Trophoblast cell (in vitro differentiated cells and primary cell): ENCODE results near the gene SLC45A3.

Source experiments
- DNase-seq, 2 donors: peaks; one replicate each; pipeline ENCODE4 v3.0.0-alpha.2; 2016
- H2AFZ ChIP-seq: 2 replicates; pipeline ENCODE4 v1.6.1; 2013; ENCODE audit warnings: low read length, moderate library complexity, mild to moderate bottlenecking; ENCODE audit not compliant: insufficient read depth, poor library complexity
- H2AK5ac ChIP-seq: 2 replicates; pipeline ENCODE4 v1.6.1; 2013; ENCODE audit warnings: mild to moderate bottlenecking, low read length
- H2BK120ac ChIP-seq: 2 replicates; pipeline ENCODE4 v1.6.1; 2013; ENCODE audit warnings: low read length, mild to moderate bottlenecking, moderate library complexity; ENCODE audit not compliant: insufficient read depth, poor library complexity
- H2BK12ac ChIP-seq: 2 replicates; pipeline ENCODE4 v1.6.1; 2013; ENCODE audit warnings: mild to moderate bottlenecking, low read length, moderate library complexity
- H2BK5ac ChIP-seq: 2 replicates; pipeline ENCODE4 v1.6.1; 2013; ENCODE audit warnings: low read length, low read depth, moderate library complexity, mild to moderate bottlenecking; ENCODE audit not compliant: poor library complexity
- H3K14ac ChIP-seq: 2 replicates; pipeline ENCODE4 v1.6.1; 2013; ENCODE audit warnings: mild to moderate bottlenecking, low read length
- H3K18ac ChIP-seq: 2 replicates; pipeline ENCODE4 v1.6.1; 2013; ENCODE audit warnings: mild to moderate bottlenecking, low read length
- H3K23ac ChIP-seq: 2 replicates; pipeline ENCODE4 v1.6.1; 2013; ENCODE audit warnings: low read length
- H3K27ac ChIP-seq: 2 replicates; pipeline ENCODE4 v1.5.1; 2013; ENCODE audit warnings: low read depth, mild to moderate bottlenecking, inconsistent platforms, low read length, moderate library complexity
- H3K27me3 ChIP-seq: 2 replicates; pipeline ENCODE4 v1.6.1; 2013; ENCODE audit warnings: inconsistent platforms, mild to moderate bottlenecking, low read length, moderate library complexity; ENCODE audit not compliant: insufficient read depth
- H3K36me3 ChIP-seq, 2 experiments: 1 replicate in 1 of 2; 2 replicates in 1 of 2; pipeline ENCODE4 v1.6.1; 2013; ENCODE audit warnings: low read length in 2 of 2, mild to moderate bottlenecking in 2 of 2, moderate library complexity in 1 of 2; ENCODE audit not compliant: insufficient read depth in 2 of 2, control insufficient read depth in 1 of 2
- H3K4ac ChIP-seq: 2 replicates; pipeline ENCODE4 v1.6.1; 2013; ENCODE audit warnings: low read depth, mild to moderate bottlenecking, low read length, moderate library complexity
- H3K4me1 ChIP-seq, 2 experiments: 1 replicate in 1 of 2; 2 replicates in 1 of 2; pipeline ENCODE4 v1.6.1; 2013; ENCODE audit warnings: low read length in 2 of 2, mild to moderate bottlenecking in 2 of 2, moderate library complexity in 1 of 2; ENCODE audit not compliant: insufficient read depth in 2 of 2, control insufficient read depth in 1 of 2
- H3K4me2 ChIP-seq: 2 replicates; pipeline ENCODE4 v1.6.1; 2013; ENCODE audit warnings: inconsistent platforms, mild to moderate bottlenecking, low read length, moderate library complexity
- H3K4me3 ChIP-seq: 2 replicates; pipeline ENCODE4 v1.5.1; 2013; ENCODE audit warnings: mild to moderate bottlenecking, low read depth, low read length, inconsistent platforms
- H3K79me1 ChIP-seq: one replicate; pipeline ENCODE4 v1.6.1; 2013; ENCODE audit warnings: low read length
- H3K79me2 ChIP-seq: 2 replicates; pipeline ENCODE4 v1.6.1; 2013; ENCODE audit warnings: low read length, mild to moderate bottlenecking; ENCODE audit not compliant: control insufficient read depth, insufficient read depth, poor library complexity
- H3K9ac ChIP-seq: 2 replicates; pipeline ENCODE4 v1.6.1; 2013; ENCODE audit warnings: mild to moderate bottlenecking, low read length
- H3K9me3 ChIP-seq: 2 replicates; pipeline ENCODE4 v1.6.1; 2013; ENCODE audit warnings: low read depth, mild to moderate bottlenecking, control low read depth, inconsistent platforms, low read length; ENCODE audit not compliant: insufficient read depth
- H4K12ac ChIP-seq: 2 replicates; pipeline ENCODE4 v1.6.1; 2013; ENCODE audit warnings: low read depth, mild to moderate bottlenecking, low read length, moderate library complexity
- H4K8ac ChIP-seq: 2 replicates; pipeline ENCODE4 v1.6.1; 2013; ENCODE audit warnings: low read depth, mild to moderate bottlenecking, low read length, moderate library complexity
- H4K91ac ChIP-seq: one replicate; pipeline ENCODE4 v1.6.1; 2013; ENCODE audit warnings: low read depth, mild to moderate bottlenecking, low read length, moderate library complexity
- WGBS: extraction: QIAGEN DNeasy Blood & Tissue Kit; methylation state at CpG from one replicate; pipeline ENCODE4 v1.1.7; 2013; ENCODE audit warnings: missing lambda C conversion rate; ENCODE audit not compliant: insufficient read length, insufficient coverage; ENCODE audit errors: extremely low coverage; 5-methylcytosine and 5-hydroxymethylcytosine counted together

SLC45A3 gene

DNA sequence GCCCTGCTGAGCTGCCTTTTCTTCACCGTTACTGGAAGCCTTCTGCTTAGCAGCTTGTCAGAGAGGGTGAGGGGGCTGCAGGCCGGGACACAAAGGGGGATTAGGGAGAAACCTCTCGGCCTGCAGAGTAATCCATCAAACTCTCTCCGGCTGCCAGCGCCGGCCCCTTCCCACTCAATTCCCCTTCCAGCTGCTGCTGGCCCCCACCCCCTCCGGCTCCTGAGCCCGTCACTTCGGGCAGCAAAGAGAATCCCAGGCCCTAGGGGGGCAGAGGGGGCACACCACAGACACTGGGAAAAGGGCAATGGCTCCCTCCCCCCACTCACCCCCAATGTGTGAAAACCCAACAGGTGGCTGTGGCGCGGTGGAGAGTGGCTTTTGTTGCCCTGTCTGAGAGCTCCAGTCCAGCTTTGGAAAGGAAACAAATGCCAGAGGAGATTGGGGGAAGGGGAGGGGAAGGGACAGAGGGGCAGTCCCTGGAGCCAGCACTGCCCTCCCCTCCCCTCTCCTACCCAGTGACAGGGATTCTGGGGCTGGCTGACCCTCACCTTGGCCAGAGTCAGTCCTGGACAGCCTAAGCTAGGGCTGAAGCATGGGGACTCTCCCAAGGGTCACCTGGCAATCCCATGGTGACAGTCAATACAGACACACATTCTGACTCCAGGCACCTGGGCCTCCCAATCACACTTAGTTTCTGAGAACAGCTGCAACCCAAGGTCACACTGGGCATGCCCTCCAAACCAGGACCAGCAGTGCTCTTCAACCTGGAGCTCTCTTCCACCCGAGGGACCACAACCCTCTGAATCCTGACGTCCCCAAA is 9.5 kb downstream of the SLC45A3 start:
- no CpG with 5 or more reads among the region's 13 CpGs for WGBS
- Histone ChIP-seq H3K79me2 (no peaks in the 10 kb centered on the region), H2BK5ac (no peak overlapping the region), H2AK5ac (no peak overlapping the region), H4K8ac (no peak overlapping the region), H3K23ac (no peak overlapping the region), H2BK120ac (no peak overlapping the region), H2AFZ (no peak overlapping the region), H4K12ac (no peak overlapping the region), H3K79me1 (no peaks in the 10 kb centered on the region), H3K9ac (no peak overlapping the region), H3K14ac (no peak overlapping the region), H3K4ac (no peak overlapping the region), H3K4me2 (no peak overlapping the region), H3K9me3 (no peaks in the 10 kb centered on the region), H2BK12ac (no peak overlapping the region), H3K4me3 (no peak overlapping the region), H3K27me3 (no peaks in the 10 kb centered on the region), H3K36me3 (no peaks in the 10 kb centered on the region), H4K91ac (no peak overlapping the region), H3K18ac (no peak overlapping the region), H3K4me1 (peaks cover 10 to 13% of the 10 kb centered on the region in 2 experiments), H3K27ac (no peak overlapping the region)
- no peak for DNase-seq

DNA sequence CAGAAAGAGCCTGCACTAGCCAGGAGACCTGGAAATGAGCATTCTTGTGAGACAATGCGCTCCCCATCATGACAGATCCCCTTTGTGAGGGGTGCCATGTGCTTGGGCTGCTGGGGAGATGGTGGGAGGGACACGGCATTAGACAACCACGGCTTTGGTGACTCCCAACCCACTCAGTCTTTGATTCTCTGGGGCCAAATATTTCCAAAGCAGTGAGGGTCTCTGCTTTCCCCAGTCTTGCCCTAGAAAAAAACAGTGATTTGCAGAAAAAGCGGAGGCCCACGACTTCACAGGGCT is 10.2 kb downstream of the SLC45A3 start:
- H2BK12ac ChIP-seq = no peak overlapping the region
- no peak overlapping the region for H3K27ac ChIP-seq
- H4K12ac ChIP-seq = no peak overlapping the region
- H2BK5ac ChIP-seq = no peak overlapping the region
- H3K4me3 ChIP-seq = no peak overlapping the region
- no peak overlapping the region for H2AFZ ChIP-seq
- H3K9me3 ChIP-seq = no peaks in the 10 kb centered on the region
- H4K91ac ChIP-seq = no peak overlapping the region
- H3K18ac ChIP-seq = no peak overlapping the region
- no peaks in the 10 kb centered on the region for H3K79me1 ChIP-seq
- no CpG with 5 or more reads among the region's 5 CpGs for WGBS
- H3K4me1 ChIP-seq = peaks cover 10 to 13% of the 10 kb centered on the region in 2 experiments
- H3K27me3 ChIP-seq = no peaks in the 10 kb centered on the region
- no peak overlapping the region for H3K14ac ChIP-seq
- H3K79me2 ChIP-seq = no peaks in the 10 kb centered on the region
- no peak overlapping the region for H3K4me2 ChIP-seq
- no peaks in the 10 kb centered on the region for H3K36me3 ChIP-seq
- no peak overlapping the region for H2BK120ac ChIP-seq
- H2AK5ac ChIP-seq = no peak overlapping the region
- H3K9ac ChIP-seq = no peak overlapping the region
- DNase-seq = no peak
- H3K23ac ChIP-seq = no peak overlapping the region
- H4K8ac ChIP-seq = no peak overlapping the region
- H3K4ac ChIP-seq = no peak overlapping the region

DNA sequence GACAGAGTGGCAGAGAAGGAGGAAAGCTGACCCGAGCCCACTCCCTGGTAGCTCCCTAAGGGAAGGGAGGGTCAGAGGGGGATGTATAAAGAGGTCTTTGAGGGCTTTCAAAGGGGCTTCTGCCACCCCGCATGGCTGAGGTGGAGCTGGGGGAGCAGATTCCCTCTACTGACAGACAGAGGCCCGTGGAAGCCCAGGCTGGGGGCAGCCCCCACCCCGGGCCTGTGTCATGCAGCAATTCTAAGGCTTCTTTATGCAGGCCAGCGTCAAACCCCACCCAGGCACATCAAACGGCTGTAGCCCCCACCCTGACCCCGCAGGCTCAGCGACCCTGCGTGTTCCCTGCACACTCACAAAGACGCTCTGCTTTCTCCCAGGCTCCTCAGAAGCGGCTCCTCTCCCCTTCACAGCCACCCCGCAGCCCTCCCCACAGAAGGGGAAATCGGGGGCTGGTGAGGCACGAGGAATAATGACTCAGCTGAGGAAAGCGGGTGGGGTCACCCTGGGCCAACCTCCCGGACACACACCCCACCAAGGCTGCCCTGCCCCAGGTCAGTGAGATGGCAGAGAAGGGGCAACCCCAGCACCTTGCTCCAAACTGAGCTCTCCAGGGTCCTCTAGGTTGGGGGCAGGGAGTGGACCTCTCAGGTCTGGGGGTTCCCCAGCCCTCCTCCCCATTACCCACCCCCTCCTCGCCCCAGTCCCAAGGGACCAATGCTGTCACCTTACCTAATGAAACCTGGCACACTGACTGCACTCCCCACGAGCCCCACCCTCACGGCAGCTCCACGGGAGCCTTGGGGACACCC is 10.8 kb downstream of the SLC45A3 start:
- no CpG with 5 or more reads among the region's 20 CpGs for WGBS
- H3K9me3 ChIP-seq = no peaks in the 10 kb centered on the region
- no peaks in the 10 kb centered on the region for H3K36me3 ChIP-seq
- no peak overlapping the region for H2BK120ac ChIP-seq
- DNase-seq = peak in 1 of 2 donors; percentile 12
- no peak overlapping the region for H3K27ac ChIP-seq
- H3K4ac ChIP-seq = no peak overlapping the region
- no peaks in the 10 kb centered on the region for H3K79me2 ChIP-seq
- H2AK5ac ChIP-seq = no peak overlapping the region
- H2AFZ ChIP-seq = no peak overlapping the region
- H3K4me3 ChIP-seq = no peak overlapping the region
- no peak overlapping the region for H3K18ac ChIP-seq
- H3K4me2 ChIP-seq = no peak overlapping the region
- no peaks in the 10 kb centered on the region for H3K27me3 ChIP-seq
- H4K12ac ChIP-seq = no peak overlapping the region
- H3K23ac ChIP-seq = no peak overlapping the region
- no peak overlapping the region for H3K9ac ChIP-seq
- no peak overlapping the region for H4K91ac ChIP-seq
- H3K4me1 ChIP-seq = peaks cover 10 to 13% of the 10 kb centered on the region in 2 experiments
- H3K14ac ChIP-seq = no peak overlapping the region
- no peak overlapping the region for H2BK12ac ChIP-seq
- H4K8ac ChIP-seq = no peak overlapping the region
- H2BK5ac ChIP-seq = no peak overlapping the region
- no peaks in the 10 kb centered on the region for H3K79me1 ChIP-seq

DNA sequence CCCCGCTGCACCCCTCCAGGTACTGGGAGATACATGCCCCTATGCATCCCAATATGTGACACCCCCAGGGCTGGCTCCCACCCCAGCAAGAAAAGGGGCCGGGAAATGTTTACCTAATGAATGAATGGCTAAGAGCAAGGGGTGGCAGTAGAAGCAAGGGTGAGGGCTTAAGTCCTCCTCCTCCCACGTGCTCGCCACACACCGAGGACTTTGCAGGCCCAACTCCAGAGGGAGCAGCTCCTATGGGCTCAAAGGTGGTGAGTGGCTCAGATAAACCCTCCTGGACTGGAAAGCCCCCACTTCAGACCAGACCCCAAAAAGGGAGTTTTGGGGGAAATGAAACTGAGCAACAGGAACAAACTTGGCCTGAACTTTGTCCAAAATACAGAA is 11.4 kb downstream of the SLC45A3 start:
- Histone ChIP-seq H3K27me3 (no peaks in the 10 kb centered on the region), H2BK120ac (no peak overlapping the region), H4K12ac (no peak overlapping the region), H3K4me3 (no peak overlapping the region), H2AK5ac (no peak overlapping the region), H3K9me3 (no peaks in the 10 kb centered on the region), H2BK5ac (no peak overlapping the region), H3K36me3 (no peaks in the 10 kb centered on the region), H3K23ac (no peak overlapping the region), H4K91ac (no peak overlapping the region), H2BK12ac (no peak overlapping the region), H3K9ac (no peak overlapping the region), H3K27ac (no peak overlapping the region), H3K79me1 (no peaks in the 10 kb centered on the region), H3K18ac (no peak overlapping the region), H3K79me2 (no peaks in the 10 kb centered on the region), H3K4me1 (peaks cover 10 to 13% of the 10 kb centered on the region in 2 experiments), H2AFZ (no peak overlapping the region), H3K4me2 (no peak overlapping the region), H3K14ac (no peak overlapping the region), H3K4ac (no peak overlapping the region), H4K8ac (no peak overlapping the region)
- no CpG with 5 or more reads among the region's 5 CpGs for WGBS
- peak in 1 of 2 donors; percentile 15 for DNase-seq
